Iris pigment epithelial cell (primary cell): ENCODE data around the gene KSR1.

ENCODE experiments used
- DNase-seq: peaks from one replicate; pipeline ENCODE4 v3.0.0-alpha.2; 2011; ENCODE audit warnings: low read depth

The KSR1 gene

DNA sequence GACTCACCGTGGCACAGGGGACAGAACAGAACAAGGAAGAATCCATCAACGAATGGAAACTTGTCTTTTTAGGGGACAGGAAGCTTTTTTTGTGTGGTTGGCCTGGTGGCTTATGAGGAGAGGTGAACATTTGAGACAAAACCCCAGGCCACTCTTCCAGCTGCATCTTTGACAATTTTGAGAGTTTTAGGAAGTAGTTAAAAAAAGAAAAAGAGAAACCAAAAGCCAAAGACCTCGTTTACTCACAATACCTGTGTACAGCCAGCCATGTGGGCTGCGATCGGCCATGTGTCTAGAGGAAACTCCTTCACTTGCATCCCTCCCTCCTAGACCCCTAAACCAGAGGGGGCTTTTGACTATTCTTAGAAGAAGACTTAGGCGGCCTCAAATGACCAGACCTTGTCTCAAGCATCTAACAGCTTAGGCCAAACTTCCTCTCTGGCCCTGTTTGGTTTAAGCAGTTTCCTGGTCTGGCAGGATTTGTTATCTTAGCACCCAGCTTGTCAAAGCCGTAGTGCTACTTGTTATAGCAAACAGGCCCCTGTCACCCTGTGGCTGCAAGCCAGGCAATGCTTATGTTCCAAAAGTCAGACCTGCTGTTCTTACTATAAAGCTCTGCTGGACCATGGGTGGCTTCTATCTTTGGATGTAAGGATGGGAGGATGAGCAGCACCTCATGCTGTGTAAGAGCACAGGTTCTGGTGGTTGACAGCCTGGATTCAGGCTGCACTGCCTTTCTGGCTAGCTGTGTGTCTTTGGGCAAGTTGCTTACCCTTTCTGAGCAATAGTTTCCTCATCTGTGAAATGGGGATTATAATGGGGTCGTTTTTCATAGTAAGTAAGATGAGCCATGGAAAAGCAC lies 17.7 kb downstream of the KSR1 start:
- DNase-seq = no peak

- DNase-seq = no peak
These were observed 18.9 kb downstream of the KSR1 start for GRCh38 chr17:27475070-27475673.

DNA sequence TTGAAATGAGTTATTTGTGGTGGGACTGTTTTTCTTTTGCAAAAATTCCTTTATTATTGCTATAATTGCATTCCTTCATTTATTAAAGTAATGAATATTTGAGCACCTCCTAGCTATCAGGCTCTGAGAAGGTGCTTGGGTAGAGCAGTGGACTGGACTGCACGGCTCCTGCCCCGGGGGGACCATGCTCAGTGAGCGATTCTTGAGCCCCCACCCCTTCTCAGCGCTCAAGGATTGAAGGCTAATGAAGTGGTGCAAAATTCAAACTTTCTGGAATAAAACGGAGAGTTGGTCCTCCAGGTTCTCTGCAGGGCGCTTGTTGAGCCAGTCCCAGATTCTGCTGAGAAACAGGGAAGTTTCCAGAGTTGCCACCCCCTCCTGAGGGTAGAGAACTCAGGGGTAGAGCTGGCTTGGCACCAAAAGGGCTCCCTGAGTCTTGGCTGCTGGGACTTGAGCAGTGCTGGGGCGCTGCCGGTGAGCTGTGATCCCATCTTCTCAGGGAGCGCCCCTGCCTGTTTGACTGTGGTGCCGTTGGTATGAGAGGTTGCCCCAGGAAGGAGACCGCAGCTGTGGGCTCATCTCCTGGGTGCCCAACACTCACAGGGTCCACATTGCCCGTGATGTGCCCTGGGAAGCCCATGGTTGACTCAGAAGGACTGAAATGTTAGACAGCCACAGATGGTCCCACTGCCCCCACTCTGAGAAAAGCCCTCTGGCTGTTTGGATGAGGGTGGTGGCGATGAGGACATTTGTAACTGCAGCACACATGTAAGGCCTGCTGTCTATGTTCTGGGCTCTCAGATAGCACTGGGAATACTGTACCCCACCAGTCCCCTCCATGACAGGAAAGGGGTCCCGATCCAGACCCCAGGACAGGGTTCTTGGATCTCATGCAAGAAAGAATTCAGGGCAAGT lies 20.0 kb downstream of the KSR1 start:
- no peak for DNase-seq

DNA sequence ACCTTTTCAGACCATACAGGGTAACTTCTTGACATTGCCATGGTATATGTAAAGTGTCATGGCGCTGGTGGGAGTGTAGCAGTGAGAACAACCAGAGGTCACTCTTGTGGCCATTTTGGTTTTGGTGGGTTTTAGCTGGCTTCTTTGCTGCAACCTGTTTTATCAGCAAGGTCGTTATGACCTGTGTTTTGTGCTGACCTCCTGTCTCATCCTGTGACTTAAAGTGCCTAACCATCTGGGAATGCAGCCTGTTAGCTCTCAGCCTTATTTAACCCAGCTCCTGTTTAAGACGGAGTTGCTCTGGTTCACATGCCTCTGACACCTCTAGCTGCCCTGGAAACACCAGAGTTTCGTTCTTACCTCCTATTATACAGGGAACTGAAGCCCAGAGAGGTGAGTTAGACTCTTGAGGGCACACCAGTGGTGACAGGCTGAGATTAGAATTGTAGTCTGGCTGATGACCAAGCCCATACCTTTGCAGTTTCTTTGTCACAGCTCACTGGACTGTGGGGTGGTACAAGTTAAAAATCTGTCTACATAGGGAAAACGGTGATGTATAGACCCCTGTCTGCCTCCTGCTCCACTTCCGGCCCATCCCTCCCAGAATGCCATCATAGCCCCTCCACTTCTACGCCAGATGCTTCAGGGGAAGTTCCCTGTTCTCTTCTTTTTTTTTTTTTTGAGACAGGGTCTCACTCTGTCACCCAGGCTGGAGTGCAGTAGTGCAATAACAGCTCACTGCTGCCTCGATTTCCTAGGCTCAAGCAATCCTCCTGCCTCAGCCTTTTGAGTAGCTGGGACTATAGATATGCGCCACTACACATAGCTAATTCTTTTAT lies 21.0 kb downstream of the KSR1 start:
- no peak for DNase-seq

DNA sequence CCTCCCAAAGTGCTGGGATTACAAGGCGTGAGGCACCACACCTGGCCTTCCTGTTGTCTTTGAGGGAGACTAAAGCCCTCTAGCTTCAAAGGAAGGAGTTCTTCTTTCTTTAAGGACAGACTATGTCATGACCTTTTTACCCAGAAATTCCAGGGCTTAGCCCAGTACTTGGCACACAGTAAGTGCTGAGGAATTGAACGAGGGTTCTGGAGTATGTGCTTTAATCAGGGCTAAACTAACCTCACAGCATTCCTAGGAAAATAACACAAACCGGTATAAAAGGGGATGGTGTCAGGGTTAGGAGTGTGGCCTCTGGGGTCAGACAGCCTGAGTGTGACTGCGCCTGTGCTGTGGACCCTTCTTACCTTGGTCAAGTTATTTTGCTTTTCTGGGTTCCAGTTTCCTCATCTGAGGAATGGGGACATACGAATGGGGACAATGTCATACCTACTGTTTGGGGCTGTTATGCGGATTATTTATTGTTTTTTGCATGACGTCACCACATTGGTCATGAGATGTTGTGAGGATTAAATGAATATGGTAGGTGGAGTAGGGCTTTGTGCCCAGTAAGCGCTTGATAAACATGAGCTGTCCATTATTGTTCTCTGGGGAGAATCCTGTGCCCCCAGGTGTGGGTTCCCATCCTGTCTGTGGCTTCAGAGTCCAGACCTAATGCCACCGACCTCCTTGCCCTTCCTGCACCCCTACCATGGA lies 21.9 kb downstream of the KSR1 start:
- DNase-seq = no peak

DNA sequence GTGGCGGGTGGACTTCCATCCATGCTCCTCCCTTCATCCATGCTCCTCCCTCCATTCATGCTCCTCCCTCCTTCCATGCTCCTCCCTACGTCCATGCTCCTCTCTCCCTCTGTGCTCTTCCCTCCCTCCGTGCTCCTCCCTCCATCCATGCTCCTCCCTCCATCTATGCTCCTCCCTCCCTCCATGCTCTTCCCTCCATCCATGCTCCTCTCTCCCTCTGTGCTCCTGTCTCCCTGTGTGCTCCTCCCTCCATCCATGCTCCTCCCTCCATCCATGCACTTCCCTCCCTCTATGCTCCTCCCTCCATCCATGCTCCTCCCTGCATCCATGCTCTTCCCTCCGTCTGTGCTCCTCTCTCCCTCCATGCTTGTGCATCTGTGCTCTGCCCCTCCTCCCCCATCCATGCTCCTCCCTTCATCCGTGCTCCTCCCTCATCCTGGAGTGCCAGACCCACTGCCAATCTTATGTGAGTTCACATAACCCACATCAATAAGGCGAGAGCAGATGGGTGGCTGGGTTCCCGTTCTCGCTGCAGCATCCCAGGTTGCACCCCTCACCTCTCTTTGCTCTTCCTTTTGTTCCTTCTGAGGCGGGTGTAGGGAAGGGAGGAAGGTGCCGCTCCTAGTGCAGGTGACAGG lies 22.8 kb downstream of the KSR1 start:
- no peak for DNase-seq

GRCh38 chr17:27479838-27480237 lies 23.6 kb downstream of the KSR1 start:
- DNase-seq = no peak

DNA sequence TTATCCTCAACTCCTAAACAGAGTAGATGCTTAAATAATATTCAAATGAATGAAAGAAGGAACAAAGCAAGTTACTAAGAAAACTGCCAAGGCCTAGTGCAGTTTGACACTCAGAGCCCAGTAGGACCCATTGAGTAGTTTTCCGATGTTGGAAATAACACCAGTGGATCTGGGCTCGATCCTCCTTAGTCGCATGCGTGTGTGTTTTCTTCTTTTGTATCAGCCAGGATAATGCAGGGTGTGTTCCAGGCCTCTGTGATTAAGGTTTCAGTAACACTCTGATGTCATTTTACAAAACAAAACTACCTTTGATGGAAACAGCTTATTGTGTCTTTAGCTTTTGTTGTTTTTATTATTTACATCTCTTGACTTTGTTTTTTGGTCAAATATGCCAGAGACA lies 24.5 kb downstream of the KSR1 start:
- no peak for DNase-seq

DNA sequence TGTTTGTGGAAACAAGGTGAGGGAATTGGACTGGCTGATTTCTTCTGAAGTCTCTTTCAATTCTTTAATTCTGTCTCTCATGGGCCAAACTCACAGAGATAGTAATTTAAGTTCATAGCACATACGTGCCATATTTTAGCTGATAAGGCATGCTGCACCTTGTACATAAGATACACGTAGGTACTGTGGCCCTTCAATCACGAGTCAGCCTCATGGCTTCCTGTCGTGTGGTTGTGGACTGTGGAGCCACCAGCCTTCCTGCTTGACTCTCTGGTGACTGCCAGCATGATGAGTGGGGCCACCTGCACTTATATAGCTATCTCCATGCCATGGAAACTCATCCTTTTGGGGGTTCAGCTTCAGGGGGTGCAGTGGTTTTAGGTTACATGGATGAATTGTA lies 25.1 kb downstream of the KSR1 start:
- DNase-seq = no peak

DNA sequence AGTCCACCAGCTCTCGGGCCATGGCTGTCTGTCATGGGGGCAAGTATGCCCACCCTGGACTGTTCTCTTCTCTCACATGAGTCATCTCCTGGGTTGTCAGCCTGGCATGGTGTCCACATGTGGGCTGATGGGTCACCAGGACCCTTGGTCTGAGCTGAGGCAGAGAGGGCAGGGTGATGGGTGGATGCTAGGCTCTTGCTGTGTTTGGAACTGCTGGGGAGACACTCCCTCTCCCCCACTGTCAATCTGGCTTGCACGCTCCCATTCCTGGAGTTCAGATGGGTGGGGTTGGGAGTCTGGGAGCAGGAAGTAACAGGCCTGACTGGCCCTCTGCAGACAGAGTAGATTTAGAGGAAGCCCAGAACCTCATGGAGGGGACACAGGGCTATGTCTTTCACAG lies 28.9 kb downstream of the KSR1 start:
- no peak for DNase-seq

GRCh38 chr17:27485716-27486495 lies 29.7 kb downstream of the KSR1 start:
- DNase-seq = no peak

GRCh38 chr17:27486741-27487140 lies 30.5 kb downstream of the KSR1 start:
- no peak for DNase-seq

GRCh38 chr17:27488231-27488630 lies 32.0 kb downstream of the KSR1 start:
- no peak for DNase-seq

GRCh38 chr17:27489045-27489715 lies 32.9 kb downstream of the KSR1 start:
- peak; percentile 59 for DNase-seq

GRCh38 chr17:27490391-27490790 lies 34.1 kb downstream of the KSR1 start:
- no peak for DNase-seq

DNA sequence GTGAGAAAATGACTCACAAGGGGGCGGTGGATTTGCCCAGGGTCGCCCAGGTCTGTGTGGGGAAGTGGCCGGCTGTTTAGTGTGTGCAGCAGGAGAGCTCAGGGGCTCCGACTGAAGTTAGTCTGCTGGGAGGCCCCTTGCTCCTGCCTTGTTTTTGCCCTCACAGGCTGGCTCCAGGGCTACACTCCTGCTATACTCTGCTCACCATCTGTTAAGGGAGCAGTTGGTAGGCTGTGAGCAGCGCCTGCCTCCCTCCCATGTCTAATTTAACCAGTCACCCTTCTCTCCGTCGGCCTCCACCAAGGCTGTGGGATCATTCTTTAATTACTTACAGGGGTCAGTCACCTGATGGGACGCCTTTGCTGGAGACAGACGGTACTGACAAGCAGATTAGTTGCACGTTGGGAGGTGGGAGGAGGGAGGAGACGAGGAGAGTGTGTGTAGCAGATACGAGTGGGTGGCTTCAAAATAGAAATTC lies 35.5 kb downstream of the KSR1 start:
- DNase-seq = no peak

DNA sequence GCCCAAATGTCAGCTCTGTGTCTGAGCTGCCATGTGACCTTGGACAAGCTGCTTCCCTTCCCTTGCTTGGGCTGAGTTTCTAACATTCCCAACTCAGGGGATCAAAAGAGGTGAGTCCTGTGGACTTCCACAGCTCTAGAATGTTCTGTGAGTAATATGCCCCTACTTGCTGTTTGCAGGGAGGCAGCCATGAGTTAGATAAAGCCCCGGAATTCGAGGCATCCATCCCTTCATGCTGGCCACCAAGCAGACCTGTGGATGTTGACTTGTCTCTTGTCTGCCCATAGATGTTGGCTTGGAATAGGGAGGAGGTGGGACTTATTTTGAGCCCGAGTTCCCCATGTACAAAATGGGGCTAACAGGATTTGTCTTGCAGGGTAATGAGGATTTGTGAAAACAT lies 36.2 kb downstream of the KSR1 start:
- no peak for DNase-seq

DNA sequence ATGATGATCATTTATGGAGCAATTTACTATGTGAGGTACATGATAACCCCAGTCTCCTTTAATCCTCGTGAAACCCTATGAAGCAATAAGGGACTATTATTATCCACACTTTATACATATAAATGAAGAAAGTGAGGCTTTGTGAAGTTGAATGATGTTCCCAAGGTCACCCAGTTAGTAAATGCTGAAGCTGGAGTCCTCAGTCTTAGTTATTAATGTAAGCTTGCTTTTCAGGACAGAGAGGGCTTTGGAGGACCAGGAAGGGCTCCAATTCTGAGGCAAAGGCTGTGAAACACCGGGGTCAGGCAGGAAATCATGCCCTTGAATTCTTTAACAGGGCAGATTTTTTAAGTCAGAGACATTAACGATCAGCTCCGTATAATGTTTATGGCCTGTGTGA lies 36.8 kb downstream of the KSR1 start:
- no peak for DNase-seq
